Thyroid gland (tissue), 4 donors: ENCODE data around the gene DEPDC4.
"Not testable (repeated sequence)": the region's sequence is repeated elsewhere in the genome, so short reads cannot be mapped to it uniquely, and the experiment has no call there.

ENCODE experiments used
- POLR2A ChIP-seq, 2 donors: fragments of 450-650 bp; IDR thresholded peaks; one replicate each; pipeline ENCODE4 v1.6.1; 2017; ENCODE audit warnings: antibody characterized with exemption in 2 of 2, mild to moderate bottlenecking in 2 of 2, moderate library complexity in 1 of 2
- TF ChIP-seq, protein P1 (sequence below), 6 experiments: fragments of 200-600 bp in 3 of 6; fragments of 450-650 bp in 3 of 6; sonication (generic) in 3 of 6; IDR thresholded peaks; one replicate each; pipeline ENCODE4 v1.5.1; 2016 to 2019; ENCODE audit warnings: antibody characterized with exemption in 6 of 6, mild to moderate bottlenecking in 2 of 6, inconsistent platforms in 1 of 6, moderate library complexity in 1 of 6

DNA sequence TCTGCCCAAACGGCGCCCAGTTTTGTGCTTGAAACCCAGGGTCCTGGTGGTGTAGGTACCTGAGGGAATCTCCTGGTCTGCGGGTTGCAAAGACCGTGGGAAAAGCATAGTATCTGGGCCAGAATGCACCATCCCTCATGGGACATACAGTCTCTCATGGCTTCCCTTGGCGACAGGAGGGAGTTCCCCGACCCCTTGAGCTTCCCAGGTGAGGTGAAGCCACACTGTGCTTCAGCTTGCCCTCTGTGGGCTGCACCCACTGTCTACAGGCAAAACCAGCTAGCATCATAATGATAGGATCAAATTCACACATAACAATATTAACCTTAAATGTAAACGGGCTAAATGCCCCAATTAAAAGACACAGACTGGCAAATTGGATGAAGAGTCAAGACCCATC, 37.5 kb upstream of the DEPDC4 start:
- TF ChIP-seq, protein P1, sequence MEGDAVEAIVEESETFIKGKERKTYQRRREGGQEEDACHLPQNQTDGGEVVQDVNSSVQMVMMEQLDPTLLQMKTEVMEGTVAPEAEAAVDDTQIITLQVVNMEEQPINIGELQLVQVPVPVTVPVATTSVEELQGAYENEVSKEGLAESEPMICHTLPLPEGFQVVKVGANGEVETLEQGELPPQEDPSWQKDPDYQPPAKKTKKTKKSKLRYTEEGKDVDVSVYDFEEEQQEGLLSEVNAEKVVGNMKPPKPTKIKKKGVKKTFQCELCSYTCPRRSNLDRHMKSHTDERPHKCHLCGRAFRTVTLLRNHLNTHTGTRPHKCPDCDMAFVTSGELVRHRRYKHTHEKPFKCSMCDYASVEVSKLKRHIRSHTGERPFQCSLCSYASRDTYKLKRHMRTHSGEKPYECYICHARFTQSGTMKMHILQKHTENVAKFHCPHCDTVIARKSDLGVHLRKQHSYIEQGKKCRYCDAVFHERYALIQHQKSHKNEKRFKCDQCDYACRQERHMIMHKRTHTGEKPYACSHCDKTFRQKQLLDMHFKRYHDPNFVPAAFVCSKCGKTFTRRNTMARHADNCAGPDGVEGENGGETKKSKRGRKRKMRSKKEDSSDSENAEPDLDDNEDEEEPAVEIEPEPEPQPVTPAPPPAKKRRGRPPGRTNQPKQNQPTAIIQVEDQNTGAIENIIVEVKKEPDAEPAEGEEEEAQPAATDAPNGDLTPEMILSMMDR (IDR thresholded peaks at IDR 0.05) = not testable (repeated sequence)
- not testable (repeated sequence) for TF ChIP-seq POLR2A (IDR thresholded peaks at IDR 0.05)
